Smooth muscle cell (in vitro differentiated cells): ENCODE measurements around the gene HABP4. TPM values are rescaled to one million over a fixed set of nuclear protein-coding genes. Genes with fewer than 3 reads are reported as not detected.

ENCODE experiments used
- DNase-seq: peaks from one replicate; lab custom pipeline; 2025; ENCODE audit not compliant: unreplicated experiment; lab: John Stamatoyannopoulos, UW
- H2AFZ ChIP-seq: fragments of 200-600 bp; sonication (generic); 2 replicates; pipeline ENCODE4 v1.6.0; 2016; ENCODE audit warnings: antibody characterized with exemption, low read depth, mild to moderate bottlenecking
- H3F3A ChIP-seq: fragments of 200-600 bp; sonication (generic); 2 replicates; pipeline ENCODE4 v1.6.0; 2017; ENCODE audit warnings: antibody characterized with exemption, low read depth
- H3K27ac ChIP-seq: fragments of 200-600 bp; sonication (generic); 2 replicates; pipeline ENCODE4 v1.5.1; 2016; ENCODE audit warnings: low read depth, mild to moderate bottlenecking
- H3K27me3 ChIP-seq: fragments of 200-600 bp; sonication (generic); 2 replicates; pipeline ENCODE4 v1.6.1; 2016; ENCODE audit warnings: low read depth, mild to moderate bottlenecking
- H3K36me3 ChIP-seq: fragments of 200-600 bp; sonication (generic); 2 replicates; pipeline ENCODE4 v1.5.1; 2016; ENCODE audit warnings: low read depth
- H3K4me1 ChIP-seq: fragments of 200-600 bp; sonication (generic); 2 replicates; pipeline ENCODE4 v1.5.1; 2016; ENCODE audit warnings: low read depth
- H3K4me2 ChIP-seq: fragments of 200-600 bp; sonication (generic); 2 replicates; pipeline ENCODE4 v1.6.0; 2016; ENCODE audit warnings: mild to moderate bottlenecking
- H3K4me3 ChIP-seq: fragments of 200-600 bp; sonication (generic); 2 replicates; pipeline ENCODE4 v1.5.1; 2016; ENCODE audit warnings: mild to moderate bottlenecking
- H3K79me2 ChIP-seq: fragments of 200-600 bp; sonication (generic); 2 replicates; pipeline ENCODE4 v1.6.0; 2016; ENCODE audit warnings: low read depth, mild to moderate bottlenecking
- H3K9ac ChIP-seq: fragments of 200-600 bp; sonication (generic); 2 replicates; pipeline ENCODE4 v1.6.0; 2016; ENCODE audit warnings: low read depth
- H3K9me3 ChIP-seq: fragments of 200-600 bp; sonication (generic); replicated peaks from 2 replicates; pipeline ENCODE4 v1.5.1; 2016; ENCODE audit warnings: low read depth
- H4K20me1 ChIP-seq: fragments of 200-600 bp; sonication (generic); 2 replicates; pipeline ENCODE4 v1.6.0; 2016; ENCODE audit warnings: low read depth
- CTCF ChIP-seq: fragments of 200-600 bp; sonication (generic); IDR thresholded peaks from 2 replicates; pipeline ENCODE4 v1.5.1; 2017; ENCODE audit warnings: borderline replicate concordance, mild to moderate bottlenecking, antibody characterized with exemption; ENCODE audit not compliant: insufficient read depth, poor library complexity, severe bottlenecking
- WGBS: methylation state at CpG from one replicate; pipeline ENCODE4 v1.1.7; 2016; ENCODE audit warnings: low lambda C conversion rate; 5-methylcytosine and 5-hydroxymethylcytosine counted together
- polyA plus RNA-seq: library from polyadenylated mRNA; unstranded; fragments of >200 nt; fragmentation: Nextera tagmentation; extraction: Ambion mirVana; gene quantifications from 2 replicates; pipeline ENCODE4 v1.2.1, GENCODE V29; 2016
- total RNA-seq: library from RNA; depleted of rRNA; stranded (reverse); fragments of >200 nt; gene quantifications from 2 replicates; pipeline ENCODE4 v1.2.3, GENCODE V29; 2014

HABP4 gene
- total and polyA plus RNA-seq, 2 experiments from 2014 or later = 13.5 to 26.8 TPM

- Histone ChIP-seq H3F3A (peaks cover 7% of the 10 kb centered on the region), H3K27me3 (no peaks in the 10 kb centered on the region), H3K9me3 (no peaks in the 10 kb centered on the region), H3K9ac (no peak overlapping the region), H3K4me3 (no peak overlapping the region), H3K36me3 (no peaks in the 10 kb centered on the region), H3K4me2 (no peak overlapping the region), H3K79me2 (no peaks in the 10 kb centered on the region), H3K4me1 (no peaks in the 10 kb centered on the region), H2AFZ (no peak overlapping the region), H4K20me1 (no peaks in the 10 kb centered on the region), H3K27ac (peak overlapping the region; percentile 6)
- 85% methylated on average over 3 of the region's 3 CpGs for WGBS
- TF ChIP-seq CTCF = no peak
- DNase-seq = no peak
These were observed 33.9 kb downstream of the HABP4 start for GRCh38 chr9:96483733-96484390.

DNA sequence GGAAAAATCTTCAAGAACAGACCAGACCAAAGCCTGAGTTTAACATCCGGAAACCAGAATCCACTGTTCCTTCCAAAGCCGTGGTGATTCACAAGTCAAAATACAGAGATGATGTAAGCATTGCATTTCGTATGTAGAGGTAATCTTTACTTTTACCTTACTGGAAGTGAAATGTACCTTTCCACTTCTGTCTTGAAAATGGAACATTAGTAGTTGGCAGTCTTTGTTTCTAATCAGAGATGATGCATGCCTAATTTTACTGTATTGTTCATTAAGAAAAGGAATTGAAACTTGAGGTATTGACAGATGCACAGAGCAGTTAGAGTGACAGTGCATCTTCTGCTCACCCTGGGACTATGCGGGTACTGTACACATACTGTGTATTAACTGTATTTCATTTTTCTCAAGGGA lies 34.6 kb downstream of the HABP4 start:
- Histone ChIP-seq H3K9me3 (no peaks in the 10 kb centered on the region), H3K27me3 (no peaks in the 10 kb centered on the region), H3K4me1 (no peaks in the 10 kb centered on the region), H3F3A (peaks cover 7% of the 10 kb centered on the region), H2AFZ (no peak overlapping the region), H3K79me2 (no peaks in the 10 kb centered on the region), H3K9ac (no peak overlapping the region), H3K27ac (peak overlapping the region; percentile 6), H3K36me3 (no peaks in the 10 kb centered on the region), H4K20me1 (no peaks in the 10 kb centered on the region), H3K4me3 (no peak overlapping the region), H3K4me2 (no peak overlapping the region)
- no peak for DNase-seq
- 64% methylated on average over 4 of the region's 4 CpGs for WGBS
- TF ChIP-seq CTCF = no peak

DNA sequence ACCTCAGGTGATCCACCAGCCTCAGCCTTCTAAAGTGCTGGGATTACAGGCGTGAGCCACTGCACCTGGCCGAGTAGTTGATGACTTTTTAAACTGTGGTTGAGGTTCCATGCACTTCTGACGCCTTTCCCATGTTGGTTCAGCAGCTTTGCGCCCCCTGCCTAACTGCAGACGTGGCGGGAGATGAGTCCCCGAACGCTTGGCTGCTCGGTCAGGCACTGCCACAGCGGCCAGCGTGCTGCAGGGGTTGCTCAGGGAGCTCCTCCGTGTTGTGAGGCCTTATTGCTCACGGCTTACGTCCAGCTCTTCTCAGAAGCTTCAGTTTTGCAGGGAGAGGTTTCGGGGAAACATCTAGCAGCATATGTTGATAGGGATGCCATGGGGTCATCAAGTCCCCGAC lies 35.3 kb downstream of the HABP4 start:
- Histone ChIP-seq H3F3A (peaks cover 9% of the 10 kb centered on the region), H3K27ac (peak overlapping the region; percentile 43)
- 96% methylated on average over 16 of the region's 16 CpGs for WGBS

More for the DNA sequence above, 35.3 kb downstream of the HABP4 start:
- H3K4me3 ChIP-seq = no peak overlapping the region
- H4K20me1 ChIP-seq = no peaks in the 10 kb centered on the region
- H3K9ac ChIP-seq = no peak overlapping the region
- no peaks in the 10 kb centered on the region for H3K9me3 ChIP-seq
- no peak overlapping the region for H3K4me2 ChIP-seq
- no peak for DNase-seq
- H3K4me1 ChIP-seq = no peaks in the 10 kb centered on the region
- no peaks in the 10 kb centered on the region for H3K79me2 ChIP-seq
- no peak for TF ChIP-seq CTCF
- no peak overlapping the region for H2AFZ ChIP-seq
- no peaks in the 10 kb centered on the region for H3K36me3 ChIP-seq
- no peaks in the 10 kb centered on the region for H3K27me3 ChIP-seq
